ENCODE results near the gene ARMC2.
"Not testable (repeated sequence)": the region's sequence is repeated elsewhere in the genome, so short reads cannot be mapped to it uniquely, and the experiment has no call there.

The ARMC2 gene

DNA sequence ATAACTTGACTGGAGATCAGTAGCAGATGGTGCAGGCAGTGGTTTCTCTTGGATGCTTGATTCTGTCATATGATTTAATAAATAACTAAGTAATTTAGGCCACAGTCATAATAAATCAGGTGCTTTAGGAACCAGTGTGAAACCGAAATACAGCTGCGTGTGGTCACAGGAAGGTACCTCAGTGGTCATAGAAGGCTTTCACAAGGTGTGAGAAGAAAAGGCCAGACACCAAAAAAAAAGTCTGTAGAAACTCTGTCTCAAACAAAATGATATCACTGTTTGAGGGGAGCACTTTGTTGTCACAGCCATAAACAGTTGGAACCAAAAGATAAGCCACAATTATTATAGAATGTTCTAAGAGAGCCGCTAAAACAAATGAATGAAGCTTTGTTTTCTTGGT, 56.5 kb downstream of the ARMC2 start:
- Mint-ChIP-seq H3K4me3 (no peak overlapping the region), H3K27ac (no peak overlapping the region), H3K9me3 (no peaks in the 10 kb centered on the region), H3K36me3 (no peaks in the 10 kb centered on the region), H3K4me1 (peaks cover 36% of the 10 kb centered on the region)
- ATAC-seq (peak; percentile 85), DNase-seq (ENCODE audit: low spot score in 2 of 2) (peak in 1 of 2 donors; percentile 49)

DNA sequence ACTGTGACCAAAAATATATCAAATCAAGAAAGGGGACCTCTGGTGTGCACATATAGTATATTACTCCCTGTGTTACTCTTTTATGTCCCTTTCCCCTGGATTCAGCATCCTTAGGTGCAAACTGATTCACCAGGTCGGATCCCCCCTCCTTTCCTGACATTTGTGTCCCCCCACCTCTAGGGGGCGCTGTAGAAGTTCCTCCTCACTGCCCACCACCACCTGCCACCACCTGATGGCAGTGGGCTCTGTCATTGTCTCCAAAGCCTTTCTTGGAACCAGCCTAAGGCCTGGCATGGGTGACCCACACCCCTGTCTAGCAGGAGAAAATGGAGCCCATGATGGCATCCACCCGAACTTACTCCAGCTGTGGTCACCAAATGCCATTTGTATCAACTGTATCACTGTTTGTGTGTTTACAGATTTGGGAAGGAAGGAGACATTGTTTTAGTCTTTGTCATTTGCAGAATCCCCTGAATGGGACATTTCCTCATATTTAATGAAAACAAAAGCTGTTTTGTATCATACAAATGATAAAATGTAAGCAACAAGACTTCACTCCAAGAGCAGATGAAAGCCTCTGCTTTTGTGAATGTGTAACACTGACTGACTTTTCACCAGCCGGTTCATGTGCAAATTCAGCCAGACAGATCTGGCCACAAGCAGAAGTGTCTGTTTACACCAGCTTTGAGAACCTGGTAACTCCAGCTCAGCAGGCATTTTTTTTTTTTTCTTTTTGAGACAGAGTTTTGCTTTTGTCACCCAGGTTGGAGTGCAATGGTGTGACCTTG, 66.2 kb downstream of the ARMC2 start:
- no peaks in the 10 kb centered on the region for H3K9me3 Mint-ChIP-seq
- DNase-seq (ENCODE audit: low spot score in 2 of 2) (no peak), ATAC-seq (peak; percentile 44)
- H3K4me1 Mint-ChIP-seq: peaks cover 30% of the 10 kb centered on the region
- no peak overlapping the region for H3K4me3 Mint-ChIP-seq
- H3K36me3 Mint-ChIP-seq: no peaks in the 10 kb centered on the region
- no peak overlapping the region for H3K27ac Mint-ChIP-seq

DNA sequence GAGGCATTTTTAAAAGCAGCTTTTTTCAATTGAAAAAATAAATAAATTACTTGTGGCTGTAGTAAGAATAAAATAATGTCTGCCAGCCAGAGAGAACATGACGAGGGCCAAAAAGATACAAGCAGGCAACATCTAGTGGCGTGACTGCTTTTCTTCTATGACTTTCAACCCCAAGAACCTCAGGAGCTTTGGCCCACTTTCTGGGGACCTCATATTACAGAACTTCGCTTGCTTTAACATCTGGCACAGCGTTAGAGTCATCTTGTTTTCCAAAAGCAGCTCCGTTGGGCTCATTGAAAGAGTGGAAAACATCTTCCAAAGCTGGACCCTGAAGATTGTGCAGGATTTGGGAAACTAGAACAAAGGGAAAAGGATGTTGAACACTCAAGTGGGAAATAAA, 67.0 kb downstream of the ARMC2 start:
- DNase-seq (ENCODE audit: low spot score in 2 of 2) (no peak), ATAC-seq (no peak)
- Mint-ChIP-seq H3K4me3 (no peak overlapping the region), H3K27ac (no peak overlapping the region), H3K4me1 (peaks cover 30% of the 10 kb centered on the region), H3K36me3 (no peaks in the 10 kb centered on the region), H3K9me3 (no peaks in the 10 kb centered on the region)

DNA sequence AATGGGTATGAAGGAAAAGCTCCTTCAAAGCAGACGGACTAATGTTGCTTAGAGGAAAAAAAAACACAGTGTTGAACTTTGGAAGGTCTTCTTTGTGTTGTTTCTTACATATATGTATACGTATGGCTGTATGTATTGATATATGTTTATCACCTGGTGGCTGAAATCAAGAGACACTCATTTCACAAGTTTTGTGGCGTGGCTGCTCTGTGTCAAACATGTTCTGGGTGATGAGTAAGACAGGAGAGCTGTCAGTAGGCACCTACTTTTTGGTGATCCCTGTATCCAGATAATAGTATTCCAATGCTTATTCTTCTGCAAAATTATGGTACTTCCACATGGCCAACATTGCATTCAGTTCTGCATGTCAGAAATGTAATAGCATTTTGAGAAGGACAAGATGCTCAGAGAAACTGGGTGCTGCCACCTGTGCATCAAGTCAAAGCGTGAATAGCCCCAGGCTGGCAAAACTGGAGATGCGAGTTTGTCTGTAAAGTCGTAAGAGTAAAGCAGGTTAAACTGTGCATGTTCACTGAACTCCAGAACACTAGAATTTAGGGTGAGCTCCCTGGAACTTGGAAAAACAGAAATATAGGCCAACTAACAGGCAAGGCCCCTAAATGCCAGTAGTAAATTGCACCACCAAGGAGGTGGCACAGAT, 67.9 kb downstream of the ARMC2 start:
- DNase-seq (ENCODE audit: low spot score in 2 of 2): no peak
- H3K4me1 Mint-ChIP-seq: peaks cover 39% of the 10 kb centered on the region
- no peak overlapping the region for H3K27ac Mint-ChIP-seq
- H3K9me3 Mint-ChIP-seq: no peaks in the 10 kb centered on the region
- peaks cover 2% of the 10 kb centered on the region for H3K36me3 Mint-ChIP-seq
- ATAC-seq: peak; percentile 97
- no peak overlapping the region for H3K4me3 Mint-ChIP-seq

DNA sequence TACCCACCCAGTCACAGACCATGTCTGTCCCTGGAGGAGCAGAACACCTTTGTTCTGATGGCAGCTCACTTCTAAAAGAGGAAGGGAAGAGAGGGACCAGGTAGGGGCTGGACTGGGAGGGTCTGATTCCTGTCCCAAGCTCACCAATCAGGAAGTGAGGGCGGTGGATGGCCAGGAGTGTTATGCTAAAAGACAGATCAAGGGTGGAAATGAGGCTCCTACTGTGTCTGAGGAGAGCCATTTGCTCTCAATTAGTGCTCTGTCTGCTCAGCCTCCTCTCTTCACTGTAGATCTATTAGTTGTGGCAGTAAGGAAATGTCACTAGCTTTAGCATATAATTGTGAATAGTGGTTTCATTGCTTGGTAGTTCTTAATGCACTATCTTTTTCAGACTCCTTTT, 72.5 kb downstream of the ARMC2 start:
- Mint-ChIP-seq H3K9me3 (no peaks in the 10 kb centered on the region), H3K4me3 (no peak overlapping the region), H3K36me3 (peaks cover 11% of the 10 kb centered on the region), H3K27ac (peak overlapping the region; percentile 49), H3K4me1 (peaks cover 54% of the 10 kb centered on the region)
- DNase-seq (ENCODE audit: low spot score in 2 of 2) (peak in 1 of 2 donors; percentile 48), ATAC-seq (no peak)

DNA sequence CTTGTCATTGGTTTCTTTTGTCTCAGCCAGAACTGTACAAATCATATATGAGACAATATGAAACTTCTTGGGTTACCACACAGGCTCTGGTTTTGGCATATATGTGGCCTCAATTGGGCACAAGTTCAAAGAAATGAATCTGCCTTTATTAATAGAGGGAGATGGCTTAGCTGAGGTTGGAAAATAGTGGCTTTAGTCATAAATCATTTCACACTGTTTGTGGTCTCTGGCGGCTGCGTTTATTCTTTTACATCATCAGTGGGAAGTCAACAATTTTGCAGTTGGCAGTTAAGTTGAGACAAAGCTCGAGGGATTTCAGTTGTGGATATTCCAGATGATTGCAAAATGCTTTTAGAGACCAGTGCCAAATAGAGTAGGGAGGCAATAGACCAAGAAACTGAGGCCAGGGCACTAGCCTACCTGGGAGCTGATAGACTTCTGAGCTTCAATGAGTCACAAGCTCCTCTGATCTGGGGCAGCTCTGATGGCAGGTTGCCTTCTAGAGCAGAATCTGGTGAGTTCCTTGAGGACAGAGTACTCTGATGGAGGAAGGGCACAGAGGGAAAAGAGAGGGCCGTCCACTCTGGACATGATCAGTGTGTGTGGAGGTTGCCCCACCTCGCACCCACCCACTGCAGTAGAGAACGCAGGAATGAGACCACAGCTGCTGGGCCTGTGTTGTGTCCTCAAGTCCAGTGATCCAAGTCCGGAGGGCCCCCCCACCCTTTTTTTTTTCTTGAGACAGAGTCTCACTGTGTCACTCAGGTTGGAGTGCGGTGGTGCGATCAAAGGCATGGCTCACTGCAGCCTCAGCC, 73.5 kb downstream of the ARMC2 start:
- peak overlapping the region; percentile 39 for H3K4me3 Mint-ChIP-seq
- DNase-seq (ENCODE audit: low spot score in 2 of 2): peak; percentile 38 to 75
- peak; percentile 99 for ATAC-seq
- no peaks in the 10 kb centered on the region for H3K9me3 Mint-ChIP-seq
- H3K4me1 Mint-ChIP-seq: peaks cover 47% of the 10 kb centered on the region
- peaks cover 11% of the 10 kb centered on the region for H3K36me3 Mint-ChIP-seq
- peak overlapping the region; percentile 49 for H3K27ac Mint-ChIP-seq

DNA sequence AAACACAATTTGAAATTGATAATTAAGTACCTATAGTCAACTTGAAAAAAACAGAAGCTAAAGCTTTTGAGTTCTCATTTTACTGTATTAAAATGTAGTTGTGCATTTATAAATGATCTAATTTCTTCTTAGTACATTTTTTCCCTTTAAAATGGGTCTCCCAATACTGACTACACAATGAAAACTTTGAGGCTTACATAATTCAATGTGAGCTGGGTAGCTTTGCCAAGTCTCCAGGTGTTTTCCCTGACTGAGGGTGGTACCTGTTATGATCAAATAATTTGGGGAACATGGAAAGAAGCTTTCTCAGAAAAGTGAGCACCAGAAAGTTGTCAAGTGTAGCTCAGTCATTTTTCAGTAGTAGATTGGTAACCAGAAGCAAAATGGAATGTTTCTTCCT, 74.3 kb downstream of the ARMC2 start:
- no peak overlapping the region for H3K4me3 Mint-ChIP-seq
- peaks cover 11% of the 10 kb centered on the region for H3K36me3 Mint-ChIP-seq
- no peak overlapping the region for H3K27ac Mint-ChIP-seq
- ATAC-seq: no peak
- DNase-seq (ENCODE audit: low spot score in 2 of 2): no peak
- H3K4me1 Mint-ChIP-seq: peaks cover 40% of the 10 kb centered on the region
- H3K9me3 Mint-ChIP-seq: no peaks in the 10 kb centered on the region

DNA sequence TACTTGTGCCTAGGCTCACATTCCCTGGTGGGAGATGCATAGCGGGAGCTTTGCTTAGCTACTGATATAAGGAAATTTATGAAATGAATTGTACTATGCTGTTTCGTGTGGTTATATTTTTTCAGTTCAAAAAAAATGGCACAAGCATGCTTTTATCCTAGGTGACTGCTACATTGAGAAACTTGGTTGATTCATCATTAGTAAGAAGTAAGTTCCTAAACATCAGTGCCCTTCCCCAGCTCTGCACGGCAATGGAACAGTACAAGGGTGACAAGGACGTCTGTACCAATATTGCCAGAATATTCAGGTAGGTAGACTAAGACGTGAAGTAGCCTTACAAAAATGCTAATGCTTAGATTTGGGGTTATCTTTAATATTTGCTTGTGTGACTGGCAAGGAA, 79.7 kb downstream of the ARMC2 start:
- H3K9me3 Mint-ChIP-seq: no peaks in the 10 kb centered on the region
- no peak overlapping the region for H3K27ac Mint-ChIP-seq
- peaks cover 21% of the 10 kb centered on the region for H3K4me1 Mint-ChIP-seq
- DNase-seq (ENCODE audit: low spot score in 2 of 2) (no peak), ATAC-seq (no peak)
- no peaks in the 10 kb centered on the region for H3K36me3 Mint-ChIP-seq
- no peak overlapping the region for H3K4me3 Mint-ChIP-seq

DNA sequence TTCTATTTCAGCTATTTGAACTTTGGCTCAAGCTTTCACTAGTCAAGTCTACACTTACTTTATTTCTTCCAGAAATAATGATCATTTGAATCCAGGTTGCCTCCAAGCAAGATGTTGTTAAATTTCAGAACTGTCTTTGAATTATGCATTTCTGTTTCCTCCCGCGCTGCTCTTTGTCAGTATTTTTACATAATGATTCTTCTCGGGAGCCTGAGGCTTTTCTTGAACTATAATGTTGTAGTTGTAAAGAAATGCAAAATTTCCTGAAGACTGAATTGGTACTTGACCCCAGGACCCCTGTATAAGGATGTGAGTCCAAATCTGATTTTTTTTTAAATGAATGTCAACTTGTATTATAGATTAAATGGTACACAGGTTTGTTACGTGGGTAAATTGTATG, 80.4 kb downstream of the ARMC2 start:
- ATAC-seq (no peak), DNase-seq (ENCODE audit: low spot score in 2 of 2) (no peak)
- Mint-ChIP-seq H3K9me3 (no peaks in the 10 kb centered on the region), H3K4me3 (no peak overlapping the region), H3K4me1 (peaks cover 18% of the 10 kb centered on the region), H3K27ac (no peak overlapping the region), H3K36me3 (no peaks in the 10 kb centered on the region)

DNA sequence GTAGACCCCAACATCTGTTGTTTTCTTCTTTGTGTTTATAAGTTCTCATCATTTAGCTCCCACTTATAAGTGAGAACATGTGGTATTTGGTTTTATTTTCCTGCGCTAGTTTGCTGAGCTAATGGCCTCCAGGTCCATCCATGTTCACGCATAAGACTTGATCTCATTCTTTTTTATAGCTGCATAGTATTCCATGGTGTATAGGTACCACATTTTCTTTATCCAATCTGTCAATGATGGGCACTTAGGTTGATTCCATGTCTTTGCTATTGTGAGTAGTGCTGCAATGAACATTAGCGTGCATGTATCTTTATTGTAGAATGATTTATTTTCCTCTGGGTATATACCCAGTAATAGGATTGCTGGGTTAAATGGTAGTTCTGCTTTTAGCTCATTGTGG, 82.9 kb downstream of the ARMC2 start:
- H3K9me3 Mint-ChIP-seq; ATAC-seq; H3K4me1 Mint-ChIP-seq; H3K36me3 Mint-ChIP-seq; DNase-seq (ENCODE audit: low spot score in 2 of 2); H3K27ac Mint-ChIP-seq; H3K4me3 Mint-ChIP-seq: not testable (repeated sequence)

DNA sequence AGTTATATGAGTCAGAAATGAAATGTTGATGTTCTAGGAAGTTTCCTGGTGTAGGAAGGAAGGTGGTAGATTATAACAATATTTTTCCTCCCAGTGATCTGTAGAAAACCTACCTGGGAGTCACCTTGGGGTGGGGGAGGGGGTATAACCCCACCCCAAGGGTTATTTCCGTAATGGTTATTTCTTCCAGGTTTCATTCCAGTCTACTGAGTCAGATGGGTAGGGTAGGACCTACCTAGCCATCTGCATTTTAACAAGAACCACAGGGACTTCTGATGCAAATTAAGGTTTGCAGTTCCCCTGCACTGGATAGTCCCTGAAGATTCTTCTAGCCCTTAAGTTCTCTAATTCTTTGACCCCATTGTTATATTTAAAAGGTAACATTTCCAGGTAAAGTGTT, 88.9 kb downstream of the ARMC2 start:
- peaks cover 2% of the 10 kb centered on the region for H3K9me3 Mint-ChIP-seq
- no peak overlapping the region for H3K27ac Mint-ChIP-seq
- H3K4me1 Mint-ChIP-seq: peaks cover under 1% of the 10 kb centered on the region

DNA sequence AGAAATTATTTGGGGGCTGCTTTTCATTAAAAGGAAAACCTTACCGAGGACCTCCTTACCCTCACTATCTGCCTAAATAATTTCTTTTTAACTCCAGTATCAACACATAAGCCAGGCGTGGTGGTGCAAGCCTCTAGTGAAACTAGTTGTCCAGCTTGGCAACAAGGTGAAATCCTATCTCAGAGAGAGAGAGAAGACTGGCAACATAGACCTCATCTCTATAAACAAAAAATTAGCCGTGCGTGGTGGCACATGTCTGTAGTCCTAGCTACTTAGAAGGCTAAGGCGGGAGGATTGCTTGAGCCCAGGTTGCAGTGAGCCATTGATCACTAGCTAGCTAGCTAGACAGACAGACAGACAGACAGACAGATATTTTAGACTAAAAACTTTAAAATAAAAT, 92.5 kb downstream of the ARMC2 start:
- Mint-ChIP-seq H3K9me3 (peaks cover 2% of the 10 kb centered on the region), H3K27ac (no peak overlapping the region), H3K4me1 (peaks cover 10% of the 10 kb centered on the region), H3K36me3 (no peaks in the 10 kb centered on the region), H3K4me3 (no peak overlapping the region)
- ATAC-seq: no peak
- DNase-seq (ENCODE audit: low spot score in 2 of 2): no peak

More for the DNA sequence above, 88.9 kb downstream of the ARMC2 start:
- Mint-ChIP-seq H3K4me3 (no peak overlapping the region), H3K36me3 (no peaks in the 10 kb centered on the region)
- DNase-seq (ENCODE audit: low spot score in 2 of 2): no peak
- no peak for ATAC-seq

DNA sequence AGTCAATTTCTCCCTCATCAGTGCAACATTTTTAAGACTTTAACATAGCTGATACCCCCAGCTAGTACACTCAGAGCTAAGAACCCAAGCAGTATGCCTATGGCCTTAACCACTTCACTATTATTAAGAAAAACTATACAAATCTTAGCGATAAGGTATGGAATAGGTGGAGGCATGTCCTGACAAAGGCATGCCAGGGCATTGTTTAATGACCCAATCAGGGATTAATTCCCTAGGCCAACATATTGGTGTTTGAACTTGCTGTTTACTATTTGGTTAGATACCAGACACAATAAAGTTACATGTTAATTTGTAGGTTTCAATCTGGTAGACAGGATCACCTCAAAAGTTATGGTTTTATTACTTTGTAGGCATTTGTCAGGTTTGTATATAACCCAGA, 93.1 kb downstream of the ARMC2 start:
- Mint-ChIP-seq H3K36me3 (no peaks in the 10 kb centered on the region), H3K9me3 (peaks cover 2% of the 10 kb centered on the region), H3K4me1 (peaks cover 10% of the 10 kb centered on the region), H3K27ac (no peak overlapping the region), H3K4me3 (no peak overlapping the region)
- ATAC-seq (no peak), DNase-seq (ENCODE audit: low spot score in 2 of 2) (no peak)

DNA sequence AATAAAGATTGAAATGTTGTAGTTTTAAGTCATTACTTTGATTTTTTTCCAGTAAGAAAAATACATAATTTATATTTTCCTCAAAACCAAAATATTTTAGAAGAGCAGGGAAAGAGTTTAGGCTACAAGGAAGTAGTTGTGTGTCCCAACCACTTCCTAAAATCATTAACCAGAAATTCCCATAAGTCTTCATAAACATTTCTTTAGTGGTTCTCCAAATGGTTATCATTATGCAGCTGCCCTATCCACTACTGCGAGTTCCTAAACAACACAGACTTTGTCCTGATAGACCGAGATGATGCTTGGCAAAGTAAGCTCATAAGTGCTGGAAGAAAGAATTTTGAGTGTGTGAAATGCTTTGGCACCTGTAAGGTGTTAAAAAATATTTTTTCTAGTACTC, 93.6 kb downstream of the ARMC2 start:
- DNase-seq (ENCODE audit: low spot score in 2 of 2) (no peak), ATAC-seq (no peak)
- Mint-ChIP-seq H3K36me3 (no peaks in the 10 kb centered on the region), H3K4me1 (peaks cover 15% of the 10 kb centered on the region), H3K4me3 (no peak overlapping the region), H3K27ac (no peak overlapping the region), H3K9me3 (peaks cover 2% of the 10 kb centered on the region)

DNA sequence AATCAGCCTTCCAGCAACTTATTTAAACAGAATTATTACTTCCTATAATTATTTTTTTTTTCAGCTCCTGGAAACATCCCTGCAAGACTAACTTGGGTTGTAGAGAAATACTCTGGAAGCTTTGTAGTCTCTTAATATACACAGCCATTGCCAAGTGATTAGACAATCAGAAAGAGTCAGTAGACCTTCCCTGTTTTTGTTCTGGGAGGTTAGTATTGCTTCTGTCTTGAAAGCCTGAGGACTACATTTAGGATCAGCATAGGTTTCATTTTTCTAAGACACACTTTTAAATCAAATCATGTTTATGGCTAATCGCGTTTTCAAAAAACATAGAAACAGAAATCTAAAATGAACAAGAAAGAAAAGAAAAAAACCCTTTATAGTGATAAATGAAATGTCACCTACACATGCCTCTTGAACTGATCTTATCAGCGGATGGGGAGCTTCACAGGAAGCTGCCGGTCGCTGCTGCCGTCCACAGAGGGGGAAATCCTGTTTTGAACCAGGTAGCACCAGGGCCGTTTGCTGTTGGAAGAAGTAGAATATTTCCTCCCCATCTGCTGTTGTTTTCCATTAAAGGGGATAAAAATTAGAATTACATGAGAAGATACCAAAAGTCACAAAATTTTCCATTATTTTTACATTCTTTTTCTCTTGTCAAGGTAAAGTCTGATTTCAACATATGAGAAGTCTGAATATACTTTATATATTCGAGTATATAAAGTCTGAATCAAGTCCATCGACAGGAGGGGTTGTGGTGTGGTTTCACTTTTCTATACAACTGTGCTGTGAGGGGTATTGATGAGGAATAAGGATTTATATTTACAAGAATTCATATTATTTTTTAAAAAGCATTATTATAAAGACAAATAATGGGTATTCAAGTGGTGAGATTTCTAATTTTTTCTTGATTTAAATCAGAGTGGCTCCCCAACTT, 94.6 kb downstream of the ARMC2 start:
- H3K27ac Mint-ChIP-seq: peak overlapping the region; percentile 80
- DNase-seq (ENCODE audit: low spot score in 2 of 2) (no peak), ATAC-seq (peak; percentile 87)
- peak overlapping the region; percentile 64 for H3K4me3 Mint-ChIP-seq
- no peaks in the 10 kb centered on the region for H3K36me3 Mint-ChIP-seq
- peaks cover 2% of the 10 kb centered on the region for H3K9me3 Mint-ChIP-seq
- H3K4me1 Mint-ChIP-seq: peaks cover 22% of the 10 kb centered on the region

Measured in stimulated activated effector memory CD8-positive, alpha-beta T cell treated with anti-CD3 and anti-CD28 coated beads, Interleukin-12 subunit alpha, Interleukin-12 subunit beta, amount 100 ng/mL, for 72 hours (primary cell).